HG03469 (cell line): ENCODE data around the gene BSND.
"Not testable (repeated sequence)": the region's sequence is repeated elsewhere in the genome, so short reads cannot be mapped to it uniquely, and the experiment has no call there.

ENCODE experiments used
- ATAC-seq: cut with Tn5 transposase; IDR thresholded peaks from one replicate; pipeline ENCODE4 v1.9.1; 2021; ENCODE audit warnings: mild to moderate bottlenecking, moderate library complexity, moderate number of reproducible peaks; ENCODE audit not compliant: unreplicated experiment

Gene BSND

GRCh38 chr1:54998677-54999076 lies at the start of gene BSND:
Gene BSND, plus strand, starts transcription at chr1:54998933. Its CDS starts 254 bp downstream, at chr1:54999187.
- peak; percentile 60 for ATAC-seq

GRCh38 chr1:54949053-54949452 lies 49.7 kb upstream of the BSND start:
- ATAC-seq = no peak

DNA sequence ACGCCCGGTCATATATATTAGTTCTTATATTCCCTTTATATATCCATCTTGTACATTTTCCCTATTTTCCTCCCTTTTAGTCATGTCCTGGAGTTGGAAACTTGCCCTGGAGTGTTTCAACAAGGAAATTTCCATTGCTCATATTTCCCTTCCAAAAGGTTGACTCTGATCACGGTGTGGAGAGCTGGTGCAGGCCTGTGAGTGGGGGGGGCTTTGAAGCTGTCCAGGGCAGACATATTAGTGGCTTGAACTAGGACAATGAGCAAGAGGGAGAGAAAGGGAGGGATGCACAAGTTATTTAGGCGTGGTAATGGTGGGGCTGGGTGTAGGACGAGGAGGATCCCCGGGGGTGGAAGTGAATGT lies 48.7 kb upstream of the BSND start:
- ATAC-seq = no peak

DNA sequence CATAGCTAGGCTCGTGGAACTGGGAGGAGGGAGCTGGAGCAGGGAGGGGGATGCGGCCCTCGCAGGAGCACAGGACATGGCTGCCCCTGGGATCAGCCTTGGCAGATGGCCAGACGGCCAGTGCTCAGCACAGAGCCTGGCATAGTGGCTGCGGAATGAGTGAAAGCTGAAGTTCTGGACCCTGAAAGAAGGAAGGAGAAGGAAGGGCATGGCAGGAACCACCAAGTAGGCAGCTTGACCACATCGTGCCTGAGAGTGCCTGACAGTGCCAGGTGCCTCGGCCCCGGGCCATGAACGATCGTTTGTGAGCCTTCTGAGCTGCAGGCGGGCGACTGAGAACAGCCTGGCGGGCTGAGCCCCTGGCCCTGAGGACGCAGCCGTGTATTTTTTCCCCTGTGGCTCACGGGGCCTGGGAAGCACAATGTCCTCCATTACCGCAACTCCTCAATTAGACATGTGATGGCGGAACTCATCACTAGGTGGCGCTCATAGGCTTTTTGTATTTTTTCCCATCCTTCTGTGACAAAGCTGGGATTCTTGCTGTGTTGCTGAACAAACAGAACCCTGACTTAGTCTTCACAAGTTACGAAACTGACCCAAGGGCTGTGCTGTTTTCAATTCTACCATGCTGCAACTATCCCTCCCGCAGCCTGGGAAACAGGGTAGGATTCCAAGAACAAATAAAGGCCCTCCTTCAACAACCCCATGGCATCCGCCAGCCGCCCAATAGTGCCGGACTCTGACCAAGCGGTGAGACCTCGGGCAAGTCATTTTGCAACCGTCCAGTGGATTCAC lies 48.2 kb upstream of the BSND start:
- no peak for ATAC-seq

- no peak for ATAC-seq
Measured at GRCh38 chr1:54951810-54952226, 46.9 kb upstream of the BSND start.

DNA sequence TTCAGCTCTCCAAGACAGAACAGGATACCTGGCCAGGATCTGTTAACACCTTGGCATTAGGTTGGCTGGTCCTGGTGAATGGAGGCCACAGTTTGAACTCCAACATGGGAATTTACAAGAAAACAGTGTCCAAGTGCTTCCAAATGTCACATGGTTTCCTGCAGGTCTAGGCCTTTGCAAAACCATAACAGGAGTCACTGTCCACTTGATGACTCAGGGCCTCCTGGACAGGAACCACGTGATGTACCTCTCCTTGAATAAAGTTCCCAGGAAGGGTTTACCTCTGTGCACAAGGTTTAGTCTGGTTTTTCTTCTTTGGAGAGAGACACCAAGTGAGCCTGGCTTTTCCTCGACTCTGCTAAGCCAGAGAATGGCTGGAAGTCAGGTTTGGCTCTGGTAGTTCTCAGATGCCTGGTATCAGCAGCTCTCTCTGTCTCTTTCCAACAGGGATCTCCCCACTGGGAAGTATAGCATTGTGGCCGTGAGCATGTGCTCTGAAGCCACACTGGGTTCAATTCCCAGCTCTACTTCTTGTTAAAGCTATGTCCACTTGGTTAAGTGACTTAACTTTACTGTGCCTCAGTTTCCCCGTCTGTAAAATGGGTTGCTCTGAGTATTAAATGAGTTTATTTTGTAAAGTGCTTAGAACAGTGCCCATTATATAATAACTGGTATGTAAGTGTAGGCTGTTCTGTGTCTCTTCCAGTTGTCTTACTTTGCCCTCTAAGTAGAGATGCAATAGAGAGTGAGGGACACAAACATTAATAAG lies 45.6 kb upstream of the BSND start:
- ATAC-seq = no peak

- ATAC-seq = no peak
Measured at GRCh38 chr1:54953846-54954245, 44.9 kb upstream of the BSND start.

GRCh38 chr1:54955359-54955758 lies 43.4 kb upstream of the BSND start:
- no peak for ATAC-seq

GRCh38 chr1:54956726-54957125 lies 42.0 kb upstream of the BSND start:
- no peak for ATAC-seq

- ATAC-seq = no peak
Measured at GRCh38 chr1:54959241-54959640, 39.5 kb upstream of the BSND start.

DNA sequence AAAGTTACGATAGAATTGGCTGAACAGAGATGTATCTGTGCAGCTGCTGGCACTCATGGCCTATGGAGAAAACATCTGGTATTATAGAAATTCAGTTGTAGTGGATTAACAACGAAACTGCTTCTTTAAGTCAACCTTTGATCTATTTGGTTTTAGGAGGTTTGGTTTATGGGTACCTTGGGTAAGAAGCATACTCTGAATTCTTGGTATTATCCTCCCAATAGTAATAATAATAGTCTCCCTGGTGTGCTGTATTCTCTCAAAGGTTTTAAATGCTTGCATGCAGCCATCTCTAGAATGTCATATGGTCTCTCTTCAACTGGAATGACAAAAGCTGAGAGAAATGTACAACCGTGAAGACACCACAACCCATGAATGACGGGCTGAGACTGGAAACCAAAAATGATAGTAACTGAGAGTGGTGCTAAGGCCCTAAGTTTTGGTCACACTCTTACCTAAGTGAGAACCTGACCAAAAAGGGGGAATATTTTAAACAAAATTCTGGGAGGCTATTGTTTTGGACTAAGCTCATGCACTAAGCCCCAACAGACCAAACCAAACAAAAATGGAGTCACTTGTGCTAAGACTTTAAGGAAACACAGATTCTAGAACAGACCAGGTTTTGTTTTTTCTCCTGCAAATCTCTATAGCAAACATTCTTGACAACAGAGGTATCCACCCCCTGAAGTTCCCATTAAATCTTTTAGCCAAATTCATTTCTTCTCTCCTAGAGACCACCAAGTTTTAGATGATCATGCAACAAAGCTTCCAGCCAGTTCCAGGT lies 35.9 kb upstream of the BSND start:
- ATAC-seq = no peak

GRCh38 chr1:54963829-54964228 lies 34.9 kb upstream of the BSND start:
- not testable (repeated sequence) for ATAC-seq

DNA sequence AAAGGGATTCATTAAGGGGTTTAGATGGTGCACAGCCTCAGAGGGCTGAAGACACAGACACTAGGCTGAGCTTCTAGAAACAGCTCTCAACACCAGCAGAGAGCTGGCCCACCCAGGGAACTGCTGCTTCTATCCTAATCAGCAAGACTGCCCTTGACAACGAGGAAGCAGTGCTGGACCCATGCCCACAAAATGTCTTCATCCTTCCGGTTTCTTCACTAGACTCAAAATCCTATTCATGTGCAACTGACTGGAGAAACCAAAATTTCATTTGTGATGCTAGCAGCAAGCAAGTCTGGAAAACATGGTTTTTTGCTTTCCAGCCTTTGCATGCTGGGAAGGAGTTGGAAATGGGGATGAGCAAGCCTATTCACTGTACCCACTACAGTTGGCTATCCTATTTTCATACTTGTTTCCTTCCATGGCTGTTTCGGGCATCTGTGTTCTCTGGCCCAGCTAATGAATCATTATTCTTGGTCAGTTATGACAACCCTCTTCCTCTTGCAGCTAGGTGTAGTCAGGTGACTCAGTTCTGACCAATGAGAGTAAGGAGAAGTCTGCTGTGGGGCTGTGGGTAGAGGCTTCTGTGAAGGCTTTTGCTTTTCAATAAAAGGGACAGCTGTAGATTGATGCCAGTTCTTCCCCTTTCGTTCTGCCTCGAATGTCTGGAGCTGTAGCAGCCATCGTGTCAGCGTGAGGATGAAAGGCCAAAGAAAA lies 33.0 kb upstream of the BSND start:
- ATAC-seq = peak; percentile 96

DNA sequence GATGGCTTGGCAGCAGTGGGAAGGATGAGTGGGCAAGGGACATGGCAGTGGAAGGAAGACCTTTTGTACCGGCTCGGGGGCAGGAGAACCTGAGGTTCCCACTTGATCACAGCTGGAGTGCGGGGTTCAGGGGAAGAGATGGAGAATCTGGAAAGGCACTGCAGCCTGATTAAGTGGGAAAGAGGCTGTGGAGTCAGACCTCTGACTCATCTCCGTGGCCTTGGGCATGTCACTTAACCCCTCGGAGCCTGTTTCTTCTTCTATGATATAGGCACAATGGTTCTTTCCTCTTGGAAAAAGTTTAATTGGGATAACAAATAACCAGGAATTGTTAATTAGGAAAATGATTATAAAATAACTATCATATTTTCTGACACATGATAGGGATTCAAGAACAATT lies 31.4 kb upstream of the BSND start:
- ATAC-seq = no peak

DNA sequence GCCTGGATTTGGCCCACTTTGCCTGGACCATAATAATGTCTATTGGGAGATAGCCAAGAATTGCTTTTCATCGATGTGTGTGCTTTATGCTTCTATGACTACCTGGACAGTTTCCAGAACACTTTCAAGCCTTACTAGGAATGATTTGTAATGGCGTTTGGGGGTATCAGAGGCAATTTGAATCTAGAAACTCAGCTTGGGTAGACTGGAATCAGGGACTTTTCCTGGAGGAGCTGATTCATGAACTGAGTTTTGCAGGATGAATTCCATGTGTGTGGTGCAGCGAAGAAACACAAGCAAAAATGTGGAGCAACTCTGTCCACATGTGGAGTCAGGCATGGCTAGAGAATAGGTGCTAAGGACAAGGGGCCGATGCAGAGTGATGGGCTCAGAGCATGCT lies 30.2 kb upstream of the BSND start:
- no peak for ATAC-seq

GRCh38 chr1:54969879-54970278 lies 28.9 kb upstream of the BSND start:
- no peak for ATAC-seq

- ATAC-seq = no peak
Measured at GRCh38 chr1:54970901-54971300, 27.8 kb upstream of the BSND start.

DNA sequence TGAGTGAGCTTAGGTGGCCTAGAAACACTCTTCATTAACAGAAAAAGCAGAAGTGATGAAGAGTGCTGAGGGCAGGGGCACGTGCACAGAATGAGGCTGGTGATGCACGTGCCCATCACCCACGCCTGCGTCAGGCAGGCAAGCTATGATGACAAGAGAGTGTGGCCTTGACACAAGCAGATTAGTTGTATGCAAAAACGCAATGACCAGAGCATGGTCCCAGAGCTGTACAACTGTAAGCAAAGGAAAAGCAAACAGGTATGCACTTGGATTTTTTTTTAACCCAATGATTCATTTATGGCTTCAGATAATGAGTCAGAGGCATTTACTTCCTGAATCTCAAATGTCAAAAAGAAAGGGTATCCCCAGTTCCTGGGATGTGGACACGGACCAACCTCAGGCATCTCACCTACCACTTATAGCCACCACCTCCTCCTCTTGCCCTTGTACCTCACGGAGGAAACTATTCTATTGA lies 27.4 kb upstream of the BSND start:
- ATAC-seq = peak; percentile 92

- no peak for ATAC-seq
Measured at GRCh38 chr1:54972436-54972835, 26.3 kb upstream of the BSND start.

- no peak for ATAC-seq
Measured at GRCh38 chr1:54973205-54973921, 25.4 kb upstream of the BSND start.
